ENCODE measurements around the gene CBFA2T2. TPM values are rescaled to one million over a fixed set of nuclear protein-coding genes. Genes with fewer than 3 reads are reported as not detected.

CBFA2T2 gene
- total and polyA plus RNA-seq, 2 donors (not counting 3 experiments of a cell fraction or from before 2014, with no cell fraction given) = 10.7 to 12.1 TPM

DNA sequence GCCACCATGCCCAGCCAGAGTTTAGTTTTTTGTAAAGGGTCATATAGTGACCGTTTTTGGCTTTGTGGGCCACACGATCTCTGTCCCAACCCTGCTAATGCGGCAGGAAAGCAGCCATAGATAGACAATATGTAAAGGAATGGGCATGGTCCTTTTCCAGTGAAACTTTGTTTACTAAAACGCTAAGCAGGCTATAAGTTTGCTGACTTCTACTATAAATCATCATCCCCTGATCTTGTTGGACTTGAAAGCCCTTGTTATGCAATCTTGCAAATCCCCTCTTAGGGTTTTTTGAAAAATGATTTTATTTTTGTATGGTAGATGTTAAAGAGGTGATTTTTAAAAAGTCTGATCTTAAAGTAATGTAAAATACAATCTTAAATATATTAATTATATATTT lies 63.6 kb downstream of the CBFA2T2 start:
- Histone ChIP-seq H3K4me3 (replicated peaks in 1 of 3; ENCODE audit: insufficient read depth in 1 of 3, low read depth in 1 of 3, low read length in 3 of 3) (no peak overlapping the region), H3K27me3 (ENCODE audit: control insufficient read depth in 2 of 2, insufficient read depth in 2 of 2, low read length in 2 of 2) (no peaks in the 10 kb centered on the region), H3K36me3 (ENCODE audit: control insufficient read depth in 2 of 2, extremely low read depth in 1 of 2, insufficient read depth in 2 of 2, low read length in 2 of 2) (no peaks in the 10 kb centered on the region), H3K9ac (replicated peaks; ENCODE audit: extremely low read depth, insufficient read depth, low read length) (no peak overlapping the region), H3K9me3 (replicated peaks; ENCODE audit: control insufficient read depth, insufficient read depth, low read length) (no peaks in the 10 kb centered on the region), H3K4me2 (ENCODE audit: insufficient read depth, low read length) (no peak overlapping the region), H2AFZ (ENCODE audit: low read depth, low read length) (no peak overlapping the region), H3K79me2 (ENCODE audit: control insufficient read depth, insufficient read depth, low read length) (no peaks in the 10 kb centered on the region), H3K9me1 (replicated peaks; ENCODE audit: control insufficient read depth, extremely low read depth, insufficient read depth, low read length) (no peaks in the 10 kb centered on the region), H3K4me1 (ENCODE audit: control insufficient read depth, extremely low read depth, insufficient read depth, low read length) (peaks cover 7% of the 10 kb centered on the region), H4K20me1 (replicated peaks; ENCODE audit: control insufficient read depth, extremely low read depth, insufficient read depth, low read length) (no peaks in the 10 kb centered on the region), H3K27ac (ENCODE audit: insufficient read depth, low read depth, low read length) (no peak overlapping the region)
- no TSS peak for BruUV-seq (replicated peaks)
- POLR2A ChIA-PET = no interaction called here
- CTCF ChIA-PET = interaction anchor here (0.9 kb wide), 1 partner anchor 32 kb away, joined by 3 read pairs; no protein-coding TSS in a partner anchor
- TF ChIP-seq FOS (IDR thresholded peaks at IDR 0.05; ENCODE audit: borderline replicate concordance, insufficient read depth, low read length) = no peak
- no peak for TF ChIP-seq EZH2 (IDR thresholded peaks at IDR 0.05; ENCODE audit: borderline replicate concordance, low read depth, low read length, severe bottlenecking)
- TF ChIP-seq, protein P1, sequence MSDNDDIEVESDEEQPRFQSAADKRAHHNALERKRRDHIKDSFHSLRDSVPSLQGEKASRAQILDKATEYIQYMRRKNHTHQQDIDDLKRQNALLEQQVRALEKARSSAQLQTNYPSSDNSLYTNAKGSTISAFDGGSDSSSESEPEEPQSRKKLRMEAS (IDR thresholded peaks at IDR 0.05; ENCODE audit: insufficient read depth, insufficient read length) = no peak
- no peak for TF ChIP-seq MYC (IDR thresholded peaks at IDR 0.05; ENCODE audit: low read depth, low read length)
- no peak for TF ChIP-seq POLR2A (IDR thresholded peaks at IDR 0.05; ENCODE audit: low read depth, low read length)
- TF ChIP-seq POLR2AphosphoS5 (IDR thresholded peaks at IDR 0.05; ENCODE audit: insufficient read depth, low read depth, low read length) = no peak
- no peak for TF ChIP-seq GATA2 (IDR thresholded peaks at IDR 0.05; ENCODE audit: insufficient read depth, insufficient read length, low read depth, low read length)
- TF ChIP-seq, protein P2, sequence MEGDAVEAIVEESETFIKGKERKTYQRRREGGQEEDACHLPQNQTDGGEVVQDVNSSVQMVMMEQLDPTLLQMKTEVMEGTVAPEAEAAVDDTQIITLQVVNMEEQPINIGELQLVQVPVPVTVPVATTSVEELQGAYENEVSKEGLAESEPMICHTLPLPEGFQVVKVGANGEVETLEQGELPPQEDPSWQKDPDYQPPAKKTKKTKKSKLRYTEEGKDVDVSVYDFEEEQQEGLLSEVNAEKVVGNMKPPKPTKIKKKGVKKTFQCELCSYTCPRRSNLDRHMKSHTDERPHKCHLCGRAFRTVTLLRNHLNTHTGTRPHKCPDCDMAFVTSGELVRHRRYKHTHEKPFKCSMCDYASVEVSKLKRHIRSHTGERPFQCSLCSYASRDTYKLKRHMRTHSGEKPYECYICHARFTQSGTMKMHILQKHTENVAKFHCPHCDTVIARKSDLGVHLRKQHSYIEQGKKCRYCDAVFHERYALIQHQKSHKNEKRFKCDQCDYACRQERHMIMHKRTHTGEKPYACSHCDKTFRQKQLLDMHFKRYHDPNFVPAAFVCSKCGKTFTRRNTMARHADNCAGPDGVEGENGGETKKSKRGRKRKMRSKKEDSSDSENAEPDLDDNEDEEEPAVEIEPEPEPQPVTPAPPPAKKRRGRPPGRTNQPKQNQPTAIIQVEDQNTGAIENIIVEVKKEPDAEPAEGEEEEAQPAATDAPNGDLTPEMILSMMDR (IDR thresholded peaks at IDR 0.05; ENCODE audit: extremely low read depth in 1 of 2, insufficient read depth in 1 of 2, low read depth in 1 of 2, low read length in 2 of 2) = no peak
- no peak for TF ChIP-seq JUN (IDR thresholded peaks at IDR 0.05; ENCODE audit: borderline replicate concordance, insufficient read depth, insufficient read length, low read depth)
- FAIRE-seq (no peak), DNase-seq (ENCODE audit: low read depth, low spot score) (no peak)
- dilution Hi-C loops (cut with MboI; ENCODE audit: extremely low pct_ligation_motif_present, low sequenced_read_pairs) (no loop called here), intact Hi-C loops (cut with micrococcal nuclease) (no loop called here)
